Measurements from ENCODE around the gene CEP112.

CEP112 gene

DNA sequence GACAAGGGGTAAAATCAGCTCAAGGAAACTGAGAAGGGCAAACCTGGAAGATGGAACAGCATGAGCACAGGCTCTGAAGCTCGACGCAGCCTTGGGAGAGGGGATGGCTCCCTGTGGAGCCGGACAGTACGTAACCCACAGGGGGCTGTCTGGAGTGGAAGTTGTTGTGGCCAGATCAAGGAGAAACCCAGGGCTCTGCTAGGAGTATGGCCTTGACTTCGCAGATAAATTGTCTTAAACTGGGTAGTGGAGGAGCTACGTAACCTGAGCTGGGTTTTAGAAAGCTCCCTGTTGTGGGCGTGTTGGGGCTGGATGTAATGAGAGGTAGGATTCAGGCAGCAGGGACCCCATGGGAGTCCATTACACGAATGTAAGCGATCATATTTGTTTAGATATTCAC lies 605.0 kb downstream of the CEP112 start:
- TF ChIP-seq, protein P1, sequence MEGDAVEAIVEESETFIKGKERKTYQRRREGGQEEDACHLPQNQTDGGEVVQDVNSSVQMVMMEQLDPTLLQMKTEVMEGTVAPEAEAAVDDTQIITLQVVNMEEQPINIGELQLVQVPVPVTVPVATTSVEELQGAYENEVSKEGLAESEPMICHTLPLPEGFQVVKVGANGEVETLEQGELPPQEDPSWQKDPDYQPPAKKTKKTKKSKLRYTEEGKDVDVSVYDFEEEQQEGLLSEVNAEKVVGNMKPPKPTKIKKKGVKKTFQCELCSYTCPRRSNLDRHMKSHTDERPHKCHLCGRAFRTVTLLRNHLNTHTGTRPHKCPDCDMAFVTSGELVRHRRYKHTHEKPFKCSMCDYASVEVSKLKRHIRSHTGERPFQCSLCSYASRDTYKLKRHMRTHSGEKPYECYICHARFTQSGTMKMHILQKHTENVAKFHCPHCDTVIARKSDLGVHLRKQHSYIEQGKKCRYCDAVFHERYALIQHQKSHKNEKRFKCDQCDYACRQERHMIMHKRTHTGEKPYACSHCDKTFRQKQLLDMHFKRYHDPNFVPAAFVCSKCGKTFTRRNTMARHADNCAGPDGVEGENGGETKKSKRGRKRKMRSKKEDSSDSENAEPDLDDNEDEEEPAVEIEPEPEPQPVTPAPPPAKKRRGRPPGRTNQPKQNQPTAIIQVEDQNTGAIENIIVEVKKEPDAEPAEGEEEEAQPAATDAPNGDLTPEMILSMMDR (conservative IDR thresholded peaks at IDR 0.05; ENCODE audit: low read depth, low read length): no peak
- no peak for DNase-seq (ENCODE audit: low read depth)
- no peak overlapping the region for H3K4me3 ChIP-seq (ENCODE audit: low read length)

Data from retinal pigment epithelial cell (primary cell).